ENCODE measurements around the gene GPER1.

Gene GPER1

GRCh38 chr7:1059200-1060091 is 28.5 kb upstream of the GPER1 start:
- no peak overlapping the region for H3K27ac Mint-ChIP-seq
- H3K9me3 Mint-ChIP-seq, result no peaks in the 10 kb centered on the region
- H3K4me3 Mint-ChIP-seq, result peak overlapping the region; percentile 61
- DNase-seq, result peak; percentile 70
- no peaks in the 10 kb centered on the region for H3K36me3 Mint-ChIP-seq (ENCODE audit: low read depth)
- peaks cover 70% of the 10 kb centered on the region for H3K4me1 Mint-ChIP-seq
- TF ChIP-seq, protein P1, sequence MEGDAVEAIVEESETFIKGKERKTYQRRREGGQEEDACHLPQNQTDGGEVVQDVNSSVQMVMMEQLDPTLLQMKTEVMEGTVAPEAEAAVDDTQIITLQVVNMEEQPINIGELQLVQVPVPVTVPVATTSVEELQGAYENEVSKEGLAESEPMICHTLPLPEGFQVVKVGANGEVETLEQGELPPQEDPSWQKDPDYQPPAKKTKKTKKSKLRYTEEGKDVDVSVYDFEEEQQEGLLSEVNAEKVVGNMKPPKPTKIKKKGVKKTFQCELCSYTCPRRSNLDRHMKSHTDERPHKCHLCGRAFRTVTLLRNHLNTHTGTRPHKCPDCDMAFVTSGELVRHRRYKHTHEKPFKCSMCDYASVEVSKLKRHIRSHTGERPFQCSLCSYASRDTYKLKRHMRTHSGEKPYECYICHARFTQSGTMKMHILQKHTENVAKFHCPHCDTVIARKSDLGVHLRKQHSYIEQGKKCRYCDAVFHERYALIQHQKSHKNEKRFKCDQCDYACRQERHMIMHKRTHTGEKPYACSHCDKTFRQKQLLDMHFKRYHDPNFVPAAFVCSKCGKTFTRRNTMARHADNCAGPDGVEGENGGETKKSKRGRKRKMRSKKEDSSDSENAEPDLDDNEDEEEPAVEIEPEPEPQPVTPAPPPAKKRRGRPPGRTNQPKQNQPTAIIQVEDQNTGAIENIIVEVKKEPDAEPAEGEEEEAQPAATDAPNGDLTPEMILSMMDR (IDR thresholded peaks at IDR 0.05), result no peak
- H3K27me3 Mint-ChIP-seq (ENCODE audit: low read depth, poor library complexity), result peaks cover 2% of the 10 kb centered on the region

- Mint-ChIP-seq H3K4me1 (peaks cover 66% of the 10 kb centered on the region), H3K36me3 (ENCODE audit: low read depth) (no peaks in the 10 kb centered on the region), H3K4me3 (peak overlapping the region; percentile 61), H3K9me3 (no peaks in the 10 kb centered on the region), H3K27ac (no peak overlapping the region), H3K27me3 (ENCODE audit: low read depth, poor library complexity) (peaks cover 2% of the 10 kb centered on the region)
- peak; percentile 39 for DNase-seq
- TF ChIP-seq, protein P1 (IDR thresholded peaks at IDR 0.05), result no peak
Observed at GRCh38 chr7:1060315-1061072, 27.4 kb upstream of the GPER1 start.

DNA sequence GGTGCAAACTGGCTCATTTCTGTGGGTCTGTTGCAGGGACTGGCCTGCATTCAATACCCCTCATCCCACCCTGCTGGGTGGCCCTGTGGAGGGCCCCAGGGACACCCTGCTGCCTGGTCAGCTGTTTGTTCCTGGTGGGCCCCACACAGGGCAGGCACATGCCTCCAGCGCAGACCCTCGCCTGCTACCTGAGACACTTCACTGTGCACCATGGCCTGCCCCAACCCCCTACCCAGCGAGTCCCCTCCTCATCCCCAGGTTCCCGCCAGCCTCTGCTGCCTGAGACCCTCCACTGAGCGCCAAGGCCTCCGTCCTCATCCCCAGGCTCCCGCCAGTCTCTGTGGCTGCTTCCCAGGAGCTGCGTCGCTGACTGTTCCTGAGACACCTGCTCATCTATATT is 26.7 kb upstream of the GPER1 start:
- DNase-seq, result no peak
- Mint-ChIP-seq H3K9me3 (no peaks in the 10 kb centered on the region), H3K27me3 (ENCODE audit: low read depth, poor library complexity) (peaks cover 2% of the 10 kb centered on the region), H3K36me3 (ENCODE audit: low read depth) (no peaks in the 10 kb centered on the region), H3K27ac (no peak overlapping the region), H3K4me1 (peaks cover 67% of the 10 kb centered on the region), H3K4me3 (no peak overlapping the region)
- TF ChIP-seq, protein P1 (IDR thresholded peaks at IDR 0.05), result no peak

- Mint-ChIP-seq H3K27me3 (ENCODE audit: low read depth, poor library complexity) (peaks cover 2% of the 10 kb centered on the region), H3K4me3 (no peak overlapping the region), H3K27ac (no peak overlapping the region), H3K4me1 (peaks cover 55% of the 10 kb centered on the region), H3K9me3 (no peaks in the 10 kb centered on the region), H3K36me3 (ENCODE audit: low read depth) (no peaks in the 10 kb centered on the region)
- DNase-seq, result no peak
- TF ChIP-seq, protein P1 (IDR thresholded peaks at IDR 0.05), result no peak
Observed at GRCh38 chr7:1062296-1063294, 25.3 kb upstream of the GPER1 start.

DNA sequence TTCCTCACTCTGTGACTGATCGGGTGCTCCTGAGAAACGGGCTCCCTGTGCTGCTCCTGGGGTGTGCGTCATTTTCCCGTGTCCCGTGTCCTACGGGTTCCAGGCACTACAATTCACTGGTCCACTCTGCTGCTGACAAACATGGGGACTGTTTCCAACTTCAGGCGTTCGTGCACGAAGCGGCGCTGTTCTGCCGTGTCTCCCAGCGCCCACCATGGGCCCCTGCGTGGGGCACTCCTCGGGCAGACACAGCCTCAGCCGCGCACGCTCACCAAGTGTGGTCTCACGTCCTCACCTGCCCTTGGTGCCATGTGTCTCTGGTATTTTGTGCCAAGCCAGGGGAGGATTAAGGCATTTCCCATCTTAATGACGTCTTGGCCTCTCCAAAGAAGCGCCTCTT is 24.6 kb upstream of the GPER1 start:
- Mint-ChIP-seq H3K4me3 (no peak overlapping the region), H3K36me3 (ENCODE audit: low read depth) (no peaks in the 10 kb centered on the region), H3K4me1 (peaks cover 56% of the 10 kb centered on the region), H3K27me3 (ENCODE audit: low read depth, poor library complexity) (peaks cover 2% of the 10 kb centered on the region), H3K27ac (no peak overlapping the region), H3K9me3 (no peaks in the 10 kb centered on the region)
- TF ChIP-seq, protein P1 (IDR thresholded peaks at IDR 0.05), result no peak
- DNase-seq, result no peak

Data from nephron progenitor cell (in vitro differentiated cells).